ENCODE measurements around the gene KIFAP3.
"Not testable (repeated sequence)": the region's sequence is repeated elsewhere in the genome, so short reads cannot be mapped to it uniquely, and the experiment has no call there.

Gene KIFAP3

DNA sequence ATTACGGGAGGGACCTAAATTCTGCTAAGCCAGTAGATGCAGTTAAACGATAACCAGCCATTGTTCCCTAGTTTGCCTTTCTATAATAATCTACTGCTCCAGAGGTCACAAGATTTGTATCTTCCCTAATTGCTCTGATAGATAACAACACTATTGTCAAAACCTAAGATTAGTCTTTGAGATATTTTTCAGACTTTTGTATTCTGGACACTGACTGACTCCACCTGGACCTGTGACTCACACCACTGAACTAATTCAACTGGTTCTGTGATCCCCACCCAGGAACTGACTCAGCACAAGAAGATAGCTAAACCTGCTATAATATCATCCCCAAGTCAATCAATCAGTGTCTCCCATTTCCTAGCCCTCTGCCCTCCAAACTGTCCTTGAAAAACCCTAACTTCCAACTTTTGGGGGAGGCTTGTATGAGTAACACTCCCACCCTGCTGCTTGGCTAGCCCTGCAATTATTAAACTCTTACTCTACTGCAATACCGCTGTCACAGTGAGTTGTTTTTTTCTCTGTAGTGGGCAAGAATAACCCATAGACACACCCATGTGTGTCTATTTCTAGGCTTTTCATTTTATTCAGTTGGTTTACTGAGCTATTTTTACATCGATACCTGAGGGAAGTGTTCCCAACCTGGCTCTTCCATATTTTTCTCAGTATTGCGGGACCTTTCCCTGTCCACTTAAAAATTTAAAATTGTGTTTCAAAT, 11.2 kb downstream of the KIFAP3 start:
- no peak for DNase-seq

DNA sequence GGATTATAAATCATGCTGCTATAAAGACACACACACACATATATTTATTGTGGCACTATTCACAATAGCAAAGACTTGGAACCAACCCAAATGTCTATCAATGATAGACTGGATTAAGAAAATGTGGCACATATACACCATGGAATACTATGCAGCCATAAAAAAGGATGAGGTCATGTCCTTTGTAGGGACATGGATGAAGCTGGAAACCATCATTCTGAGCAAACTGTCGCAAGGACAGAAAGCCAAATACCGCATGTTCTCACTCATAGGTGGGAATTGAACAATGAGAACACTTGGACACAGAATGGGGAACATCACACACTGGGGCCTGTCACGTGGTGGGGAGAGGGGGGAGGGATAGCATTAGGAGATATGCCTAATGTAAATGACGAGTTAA, 12.8 kb downstream of the KIFAP3 start:
- not testable (repeated sequence) for DNase-seq

DNA sequence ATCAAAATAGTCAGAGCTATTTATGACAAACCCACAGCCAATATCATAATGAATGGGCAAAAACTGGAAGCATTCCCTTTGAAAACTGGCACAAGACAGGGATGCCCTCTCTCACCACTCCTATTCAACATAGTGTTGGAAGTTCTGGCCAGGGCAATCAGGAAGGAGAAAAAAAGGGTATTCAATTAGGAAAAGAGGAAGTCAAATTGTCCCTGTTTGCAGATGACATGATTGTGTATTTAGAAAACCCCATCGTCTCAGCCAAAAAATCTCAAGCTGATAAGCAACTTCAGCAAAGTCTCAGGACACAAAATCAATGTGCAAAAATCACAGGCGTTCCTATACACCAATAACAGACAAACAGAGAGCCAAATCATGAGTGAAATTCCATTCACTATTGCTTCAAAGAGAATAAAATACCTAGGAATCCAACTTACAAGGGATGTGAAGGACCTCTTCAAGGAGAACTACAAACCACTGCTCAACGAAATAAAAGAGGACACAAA, 14.4 kb downstream of the KIFAP3 start:
- not testable (repeated sequence) for DNase-seq

DNA sequence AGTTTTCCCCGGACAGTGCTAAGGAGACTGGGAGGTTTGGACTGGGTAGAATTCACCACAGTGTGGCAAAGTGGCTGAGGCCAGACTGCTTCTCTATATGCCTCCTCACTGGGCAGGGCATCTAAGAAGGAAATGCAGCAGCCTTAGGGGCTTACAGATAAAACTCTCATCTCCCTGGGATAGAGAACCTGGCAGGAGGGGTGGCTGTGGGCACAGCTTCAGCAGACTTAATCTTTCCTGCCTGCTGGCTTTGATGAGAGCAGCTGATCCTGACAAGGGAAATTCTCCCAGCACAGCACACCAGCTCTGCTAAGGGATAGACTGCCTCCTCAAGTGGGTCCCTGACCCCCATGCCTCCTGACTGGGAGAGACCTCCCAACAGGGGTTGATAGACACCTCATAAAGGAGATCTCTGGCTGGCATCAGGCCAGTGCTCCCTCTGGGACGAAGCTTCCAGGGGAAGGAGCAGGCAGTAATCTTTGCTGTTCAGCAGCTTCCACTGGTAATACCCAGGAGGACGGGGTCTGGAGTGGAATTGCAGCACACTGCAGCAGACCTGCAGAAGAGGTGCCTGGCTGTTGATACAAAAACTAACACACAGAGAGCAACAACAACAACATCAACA, 25.2 kb downstream of the KIFAP3 start:
- no peak for DNase-seq

DNA sequence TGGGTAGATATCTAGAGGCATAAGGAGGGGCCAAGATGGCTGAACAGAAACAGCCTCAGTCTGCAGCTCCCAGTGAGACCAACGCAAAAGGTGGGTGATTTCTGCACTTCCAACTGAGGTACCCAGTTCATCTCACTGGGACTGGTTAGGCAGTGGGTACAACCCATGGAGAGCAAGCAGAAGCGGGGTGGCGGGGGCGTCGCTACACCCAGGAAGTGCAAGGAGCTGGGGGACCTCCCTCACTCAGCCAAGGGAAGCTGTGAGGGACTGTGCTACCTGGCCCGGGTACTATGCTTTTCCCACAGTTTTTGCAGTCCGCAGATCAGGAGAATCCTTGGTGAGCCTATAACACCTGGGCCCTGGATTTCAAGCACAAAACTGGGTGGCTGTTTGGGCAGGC, 26.0 kb downstream of the KIFAP3 start:
- DNase-seq: no peak

DNA sequence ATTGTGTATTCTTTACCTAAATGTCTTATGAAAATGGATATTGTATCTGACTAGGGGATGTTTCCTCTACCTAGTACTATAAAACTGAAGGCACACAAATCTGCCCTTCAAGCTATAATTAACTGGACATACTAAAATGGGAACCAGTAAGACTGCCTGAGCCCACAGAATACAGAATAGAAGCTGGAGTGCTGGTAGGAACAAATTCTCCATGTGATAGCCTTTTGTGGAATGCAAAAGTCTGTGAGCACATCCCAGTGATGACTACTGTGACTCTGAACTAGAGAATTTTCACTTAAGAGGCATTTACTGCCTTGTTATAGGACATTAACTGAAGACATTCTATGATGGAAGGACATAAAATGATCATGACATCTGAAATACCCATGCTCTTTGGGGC, 30.3 kb downstream of the KIFAP3 start:
- no peak for DNase-seq

DNA sequence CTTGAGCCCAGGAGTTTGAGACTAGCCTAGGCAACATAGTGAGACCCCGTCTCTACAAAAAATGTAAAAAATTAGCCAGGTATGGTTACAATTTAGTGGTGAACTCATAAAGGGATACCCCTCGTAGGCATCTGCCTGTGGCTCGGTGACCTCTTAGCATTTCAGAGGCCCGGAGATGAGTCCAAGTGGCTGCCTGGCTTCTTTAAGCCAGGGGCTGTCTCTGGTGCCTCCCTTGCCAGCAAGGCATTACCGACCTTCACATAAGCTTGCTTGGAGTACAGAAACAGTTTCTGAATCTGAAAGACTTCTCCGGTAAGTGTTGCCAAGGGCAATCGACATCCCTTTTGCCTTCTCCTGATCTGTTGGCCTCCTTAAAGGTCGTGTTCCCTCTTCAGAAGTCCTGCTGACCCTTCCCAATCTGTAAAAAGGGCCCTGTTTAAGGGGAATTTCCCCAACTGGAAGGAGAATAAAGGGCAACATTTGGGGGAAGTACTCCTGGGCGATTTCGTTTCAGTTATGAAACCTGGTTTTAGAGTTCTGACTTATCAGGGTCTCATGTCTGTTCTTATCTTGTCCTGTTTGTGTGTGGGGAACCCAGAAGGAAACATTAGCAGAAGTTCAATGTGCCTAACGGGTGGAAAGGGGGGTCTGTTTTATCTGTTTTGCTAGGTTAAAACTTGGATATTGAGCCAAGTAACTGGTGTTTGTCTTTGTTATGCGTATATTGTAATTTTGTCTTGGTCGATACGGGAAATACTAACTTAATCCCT, 32.9 kb downstream of the KIFAP3 start:
- no peak for DNase-seq

DNA sequence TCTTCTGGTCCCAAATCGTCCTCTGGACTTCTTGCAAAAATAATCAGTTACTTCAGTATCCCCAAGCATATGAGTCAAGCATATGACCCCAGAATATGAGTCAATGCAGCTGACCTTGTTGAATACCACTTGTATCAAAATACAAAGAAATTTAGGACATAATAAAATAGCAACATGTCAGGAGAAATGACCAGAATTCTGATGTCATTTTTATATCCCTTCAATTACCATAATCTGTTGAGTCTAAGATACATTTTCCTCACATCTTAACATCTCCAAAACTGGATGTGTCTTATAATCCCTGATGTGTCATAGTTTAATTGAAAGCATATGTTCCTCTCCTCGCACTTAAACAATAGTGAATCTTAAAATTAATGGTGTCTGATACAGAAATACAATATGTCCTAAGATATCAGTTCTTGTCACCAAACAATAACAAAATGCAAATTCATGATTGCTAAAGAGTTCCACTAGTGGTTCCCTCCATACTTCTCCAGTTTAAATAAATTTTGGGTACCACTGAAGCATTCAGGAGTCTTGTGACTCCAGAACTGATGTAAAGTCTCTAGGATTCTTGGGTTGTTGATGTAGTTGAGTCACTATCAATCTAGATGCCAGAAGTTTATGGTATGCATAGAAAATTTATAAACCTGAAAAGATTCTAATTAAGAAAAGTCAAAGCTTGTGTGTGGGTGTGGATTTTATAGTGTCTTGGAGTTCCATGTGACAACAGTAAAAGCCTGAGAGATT, 41.8 kb downstream of the KIFAP3 start:
- DNase-seq: no peak

DNA sequence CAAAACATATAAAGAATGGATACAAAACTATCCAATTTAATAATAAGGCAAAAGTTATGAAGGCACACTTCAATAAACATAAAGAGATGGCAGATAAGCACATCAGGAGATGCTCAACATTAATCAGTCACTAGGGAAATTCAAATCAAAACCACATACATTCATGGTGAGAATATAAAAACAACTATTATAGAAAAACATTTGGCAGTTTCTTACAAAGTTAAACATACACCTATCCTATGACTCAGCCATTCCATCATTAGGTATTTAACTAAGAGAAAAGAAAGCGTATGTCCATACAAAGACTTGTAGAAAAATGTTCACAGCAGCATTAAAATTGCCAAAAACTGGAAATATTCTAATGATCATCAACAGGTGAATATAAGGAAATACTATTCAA, 44.3 kb downstream of the KIFAP3 start:
- no peak for DNase-seq

DNA sequence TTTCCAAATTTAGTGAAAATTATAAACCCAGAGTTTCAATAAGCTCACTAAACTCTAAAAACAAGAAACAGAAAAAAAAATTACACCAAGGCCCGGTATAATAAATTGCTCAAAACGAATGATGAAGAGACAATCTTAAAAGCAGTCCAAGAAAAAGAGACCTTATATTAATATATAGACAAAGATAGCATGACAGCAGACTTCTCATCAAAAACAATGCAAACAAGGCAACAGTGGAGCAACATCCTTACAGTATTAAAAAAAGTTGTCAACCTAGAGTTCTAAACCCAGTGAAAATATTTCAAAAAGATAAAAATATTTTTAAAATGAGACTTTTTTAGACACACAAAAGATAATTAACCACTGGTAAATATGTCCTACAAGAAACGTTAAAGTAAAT, 46.7 kb downstream of the KIFAP3 start:
- no peak for DNase-seq

DNA sequence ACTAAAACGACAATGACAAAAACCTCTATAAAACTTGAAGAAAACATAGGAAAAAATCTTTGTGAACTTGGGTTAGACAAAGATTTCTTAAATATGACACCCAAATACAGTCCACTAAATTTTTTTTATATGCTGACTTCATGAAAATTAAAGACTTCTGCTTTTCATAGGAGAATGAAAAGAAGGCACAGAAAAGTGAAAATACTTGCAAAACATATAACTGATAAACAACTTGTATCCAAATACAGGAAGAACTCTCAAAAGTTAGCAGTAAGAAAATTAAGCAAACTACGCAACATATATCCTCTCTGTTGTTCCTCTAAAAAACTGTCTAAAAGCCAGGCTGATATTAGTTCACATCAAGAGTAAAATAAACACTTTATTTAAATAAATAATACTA, 53.6 kb downstream of the KIFAP3 start:
- no peak for DNase-seq

DNA sequence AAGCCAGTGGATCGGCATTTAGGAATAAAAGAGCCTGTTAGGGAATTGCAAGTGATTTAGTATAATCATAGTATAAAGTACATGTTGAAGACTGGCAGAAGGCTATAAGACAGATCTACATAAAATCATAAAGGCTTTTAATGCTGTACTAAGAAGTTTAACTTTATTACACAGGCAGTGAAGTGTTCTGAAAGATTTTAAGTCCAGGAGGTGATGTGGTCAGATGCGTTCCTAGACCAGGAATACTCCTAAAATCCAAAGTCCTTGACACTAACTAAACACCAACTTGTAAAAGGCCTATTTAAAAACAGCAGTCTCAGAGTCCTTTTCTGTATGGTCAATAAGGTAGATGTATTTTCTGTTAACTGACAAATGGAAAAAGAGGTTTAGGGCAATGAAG, 57.0 kb downstream of the KIFAP3 start:
- DNase-seq: no peak

DNA sequence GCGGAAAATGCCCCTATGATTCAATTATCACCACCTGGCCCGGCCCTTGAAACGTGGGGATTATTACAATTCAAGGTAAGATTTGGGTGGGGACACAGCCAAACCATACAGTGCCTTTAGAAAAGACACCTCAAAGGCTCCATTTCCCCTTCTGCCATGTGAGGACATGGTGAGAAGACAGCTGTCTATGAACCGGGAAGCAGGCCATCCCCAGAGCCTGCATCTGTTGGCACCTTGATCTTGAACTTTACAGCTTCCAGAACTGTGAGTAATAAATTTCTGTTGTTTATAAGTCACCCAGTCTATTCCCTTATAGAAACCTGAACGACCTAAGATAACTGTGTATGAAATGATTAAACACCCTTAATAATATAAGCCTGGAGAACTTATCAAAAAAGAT, 61.6 kb downstream of the KIFAP3 start:
- no peak for DNase-seq

DNA sequence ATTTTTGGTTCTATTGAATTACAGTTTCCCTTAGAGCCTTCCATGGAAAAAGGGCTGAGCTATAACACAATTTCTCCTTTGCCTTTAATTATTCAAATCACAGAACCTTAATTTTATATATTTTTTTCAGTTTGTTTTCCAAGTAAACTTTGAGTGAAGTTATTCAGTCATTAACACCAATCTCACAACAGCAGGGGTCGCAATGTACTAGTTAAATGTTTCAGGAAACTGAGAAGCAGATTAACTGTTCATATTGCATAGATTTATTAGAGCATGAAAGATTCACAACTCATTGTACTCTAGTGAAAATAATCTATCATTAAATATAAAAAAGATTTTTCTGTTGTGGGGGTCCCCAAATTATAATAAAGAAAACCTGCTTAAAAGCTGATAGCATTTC, 64.1 kb downstream of the KIFAP3 start:
- no peak for DNase-seq

DNA sequence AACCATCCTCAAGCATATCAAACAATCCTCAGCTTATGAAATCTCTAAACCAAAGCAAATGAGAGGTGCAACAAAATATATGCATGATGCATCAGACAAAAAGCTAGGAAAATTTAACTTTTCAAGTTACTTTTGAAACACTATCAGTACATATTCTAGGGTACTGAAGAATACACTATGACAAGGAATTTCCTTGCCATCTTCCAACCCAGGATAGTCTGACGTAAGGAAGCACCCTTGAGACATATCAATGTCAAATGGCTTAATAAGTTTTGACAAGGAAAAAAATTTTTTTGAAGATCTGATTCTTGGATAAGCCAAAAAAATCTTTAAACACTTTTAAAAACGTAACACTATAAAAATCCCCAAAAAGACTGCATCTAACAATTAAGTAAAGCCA, 64.9 kb downstream of the KIFAP3 start:
- no peak for DNase-seq

DNA sequence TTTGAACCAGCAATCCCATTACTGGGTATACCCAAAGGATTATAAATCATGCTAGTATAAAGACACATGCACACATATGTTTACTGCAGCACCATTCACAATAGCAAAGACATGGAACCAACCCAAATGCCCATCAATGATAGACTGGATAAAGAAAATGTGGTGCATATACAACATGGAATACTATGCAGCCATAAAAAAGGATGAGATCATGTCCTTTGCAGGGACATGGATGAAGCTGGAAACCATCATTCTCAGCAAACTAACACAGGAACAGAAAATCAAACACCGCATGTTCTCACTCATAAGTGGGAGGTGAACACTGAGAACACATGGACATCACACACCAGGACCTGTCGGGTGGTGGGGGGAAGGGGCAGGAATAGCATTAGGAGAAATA, 65.8 kb downstream of the KIFAP3 start:
- not testable (repeated sequence) for DNase-seq

DNA sequence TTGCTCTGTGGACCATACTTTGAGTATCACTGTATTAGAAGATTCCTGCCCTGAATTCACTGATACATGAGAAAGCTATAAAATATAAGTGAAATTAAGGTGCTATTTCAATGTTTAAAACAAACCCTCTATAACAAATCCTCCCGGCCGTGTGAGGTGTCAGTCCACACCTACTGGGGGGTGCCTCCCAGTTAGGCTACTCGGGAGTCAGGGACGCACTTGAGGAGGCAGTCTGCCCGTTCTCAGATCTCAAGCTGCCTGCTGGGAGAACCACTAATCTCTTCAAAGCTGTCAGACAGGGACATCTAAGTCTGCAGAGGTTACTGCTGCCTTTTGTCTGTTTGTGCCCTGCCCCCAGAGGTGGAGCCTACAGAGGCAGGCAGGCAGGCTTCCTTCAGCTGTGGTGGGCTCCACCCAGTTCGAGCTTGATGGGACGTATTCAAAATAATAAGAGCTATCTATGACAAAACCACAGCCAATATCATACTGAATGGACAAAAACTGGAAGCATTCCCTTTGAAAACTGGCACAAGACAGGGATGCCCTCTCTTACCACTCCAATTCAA, 71.1 kb downstream of the KIFAP3 start:
- not testable (repeated sequence) for DNase-seq

DNA sequence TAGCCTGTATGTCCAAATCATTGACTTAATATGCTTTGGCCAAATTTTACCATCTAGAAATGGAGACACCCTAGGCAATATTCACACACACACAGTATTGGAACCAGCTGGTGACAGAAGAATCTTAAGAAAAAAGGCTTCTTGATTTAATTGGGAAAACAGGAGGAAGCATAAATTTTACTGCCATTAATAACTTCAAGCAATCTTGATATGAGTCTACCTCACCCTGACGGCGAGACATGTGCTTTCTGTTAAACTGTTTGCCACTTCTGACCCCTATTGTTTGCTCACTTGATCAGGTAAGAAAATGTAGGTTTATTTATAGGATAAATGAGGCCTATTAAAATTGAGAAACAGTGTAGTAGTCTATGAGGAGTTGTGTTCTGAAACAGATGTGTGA, 73.2 kb downstream of the KIFAP3 start:
- DNase-seq: no peak

DNA sequence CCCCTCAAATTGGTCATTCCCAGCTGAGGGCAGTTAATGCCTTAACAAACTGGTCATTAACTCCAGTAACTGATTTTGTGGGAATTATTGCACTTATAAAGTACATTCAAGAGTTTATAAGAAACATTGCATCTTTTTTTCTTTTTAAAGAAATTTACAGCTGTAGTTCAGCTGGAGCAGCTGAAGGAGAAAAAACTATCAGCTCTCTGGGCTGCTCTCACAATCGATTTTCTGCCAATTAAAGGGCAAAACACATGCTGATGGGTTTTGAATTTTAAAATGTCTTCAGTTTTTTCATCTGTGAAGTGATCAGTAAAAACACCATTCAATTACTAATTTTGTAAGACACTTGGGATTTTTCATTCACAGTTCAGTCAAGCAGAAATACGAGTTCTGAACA, 74.7 kb downstream of the KIFAP3 start:
- no peak for DNase-seq

DNA sequence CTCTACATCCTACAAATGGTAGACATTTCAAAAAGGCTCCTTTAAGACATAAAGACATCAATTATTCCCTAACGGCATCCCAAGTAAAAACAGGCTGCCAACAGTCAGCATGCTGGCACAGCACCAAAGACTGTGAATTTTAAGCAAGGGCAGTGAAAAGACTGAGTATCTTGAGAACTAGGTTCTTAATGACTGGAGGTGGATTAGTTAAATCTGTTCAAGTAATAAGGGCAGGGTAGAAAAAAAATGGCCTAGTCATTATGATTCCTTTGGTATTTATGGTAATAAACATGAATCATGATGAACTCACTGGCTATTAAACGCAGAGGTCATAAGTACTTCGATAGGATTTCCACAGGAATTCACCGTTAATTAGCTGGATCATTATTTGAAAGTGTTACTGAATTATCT, 75.2 kb downstream of the KIFAP3 start:
- peak; percentile 53 for DNase-seq

DNA sequence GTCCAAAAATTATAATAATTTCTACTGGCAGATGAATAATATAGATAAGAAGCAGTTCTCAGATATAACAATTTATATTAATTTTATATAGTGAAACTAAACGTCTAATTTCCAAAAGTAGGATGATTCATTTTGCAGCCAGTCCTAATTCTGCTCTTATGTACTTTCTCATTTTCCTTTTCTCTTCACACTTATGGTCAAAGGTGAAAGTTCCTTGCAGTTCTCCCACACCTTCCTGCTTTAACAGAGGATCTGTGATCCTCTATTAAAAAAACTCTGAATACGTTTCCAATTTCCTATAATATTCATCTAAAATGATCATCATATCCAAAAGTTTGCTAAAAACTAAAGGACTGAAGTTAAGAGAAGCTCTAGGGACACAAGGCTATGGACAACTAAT, 78.5 kb downstream of the KIFAP3 start:
- no peak for DNase-seq

DNA sequence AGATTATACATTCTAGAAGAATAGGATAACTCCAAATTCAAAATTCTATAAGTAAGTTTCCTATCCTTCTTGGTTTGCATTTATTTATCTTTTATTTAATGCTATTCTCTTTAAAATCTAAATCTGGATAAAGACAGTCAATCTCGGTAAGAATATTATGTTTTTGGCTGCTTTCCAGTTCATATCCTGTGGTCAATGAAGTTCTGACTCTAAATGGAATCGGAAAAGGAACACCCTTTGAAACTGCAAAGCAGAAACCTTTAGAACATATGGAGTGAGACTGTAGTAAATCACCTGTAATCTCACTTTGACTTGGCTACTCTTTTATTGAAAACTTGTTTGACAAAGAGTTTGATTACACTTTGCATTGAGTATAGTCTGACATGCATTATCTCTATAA, 85.2 kb downstream of the KIFAP3 start:
- DNase-seq: no peak

DNA sequence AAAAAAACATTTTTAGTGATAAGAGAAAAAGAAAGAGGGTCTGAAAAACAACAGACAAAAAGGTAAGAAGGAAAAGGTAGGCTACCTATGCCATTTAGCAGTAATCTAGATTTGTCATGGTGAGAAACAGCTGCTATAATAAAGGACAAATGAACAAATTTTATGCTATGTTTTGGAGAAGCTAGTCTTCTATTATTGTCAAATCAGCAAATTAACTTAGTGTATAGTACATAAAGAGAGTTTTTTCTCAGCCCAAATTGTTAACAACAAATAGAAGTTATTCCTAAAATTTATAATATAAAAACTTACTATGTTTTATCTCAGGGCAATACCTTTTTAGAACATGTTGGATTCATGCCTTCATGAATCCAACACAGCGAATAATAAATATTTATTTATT, 88.7 kb downstream of the KIFAP3 start:
- no peak for DNase-seq

Measured in T1000 (cell line).